Loucy (cell line): ENCODE measurements around the gene STK4.

ENCODE experiments used
- H2AFZ ChIP-seq: fragments of 200-600 bp; sonication (generic); 2 replicates; pipeline ENCODE4 v1.6.0; 2016; ENCODE audit warnings: antibody characterized with exemption, mild to moderate bottlenecking, low read length, moderate library complexity
- H3F3A ChIP-seq: fragments of 200-600 bp; 2 replicates; pipeline ENCODE4 v1.6.0; 2016; ENCODE audit warnings: antibody characterized with exemption, low read depth, mild to moderate bottlenecking
- H3K27me3 ChIP-seq: fragments of 200-600 bp; sonication (generic); 2 replicates; pipeline ENCODE4 v1.6.1; 2014; ENCODE audit warnings: low read length, mild to moderate bottlenecking; ENCODE audit not compliant: insufficient read depth, poor library complexity, severe bottlenecking
- H3K36me3 ChIP-seq: fragments of 200-600 bp; sonication (generic); 2 replicates; pipeline ENCODE4 v1.6.1; 2016; ENCODE audit warnings: low read length; ENCODE audit not compliant: insufficient read depth
- H3K4me1 ChIP-seq: fragments of 200-600 bp; sonication (generic); 2 replicates; pipeline ENCODE4 v1.5.1; 2014; ENCODE audit warnings: low read length, mild to moderate bottlenecking; ENCODE audit not compliant: insufficient read depth, poor library complexity, severe bottlenecking
- H3K4me2 ChIP-seq: fragments of 200-600 bp; sonication (generic); 2 replicates; pipeline ENCODE4 v1.6.0; 2014; ENCODE audit warnings: antibody characterized with exemption, low read length, low read depth, mild to moderate bottlenecking; ENCODE audit not compliant: poor library complexity, severe bottlenecking
- H3K4me3 ChIP-seq: fragments of 200-600 bp; sonication (generic); 2 replicates; pipeline ENCODE4 v1.5.1; 2014; ENCODE audit warnings: low read length, mild to moderate bottlenecking, mixed read lengths; ENCODE audit not compliant: poor library complexity, severe bottlenecking
- H3K79me2 ChIP-seq: fragments of 200-600 bp; sonication (generic); 2 replicates; pipeline ENCODE4 v1.6.1; 2014; ENCODE audit warnings: low read length; ENCODE audit not compliant: insufficient read depth
- H3K9ac ChIP-seq: fragments of 200-600 bp; sonication (generic); 2 replicates; pipeline ENCODE4 v1.6.0; 2014; ENCODE audit warnings: mild to moderate bottlenecking, low read depth, low read length, moderate library complexity; ENCODE audit not compliant: poor library complexity, severe bottlenecking
- H3K9me2 ChIP-seq: fragments of 200-600 bp; sonication (generic); replicated peaks from 2 replicates; pipeline ENCODE4 v1.6.1; 2016; ENCODE audit warnings: low read depth, low read length, mixed read lengths
- H3K9me3 ChIP-seq: fragments of 200-600 bp; sonication (generic); 2 replicates; pipeline ENCODE4 v1.6.1; 2014; ENCODE audit warnings: mild to moderate bottlenecking, antibody characterized with exemption, low read length, low read depth; ENCODE audit not compliant: insufficient read depth
- H4K20me1 ChIP-seq: fragments of 200-600 bp; sonication (generic); 2 replicates; pipeline ENCODE4 v1.6.0; 2014; ENCODE audit warnings: antibody characterized with exemption, low read length, mild to moderate bottlenecking; ENCODE audit not compliant: insufficient read depth, poor library complexity, severe bottlenecking
- EZH2phosphoT487 ChIP-seq: fragments of 200-600 bp; IDR thresholded peaks from 2 replicates; pipeline ENCODE4 v1.6.1; 2018; ENCODE audit warnings: antibody characterized with exemption, mild to moderate bottlenecking, moderate library complexity, borderline replicate concordance
- TF ChIP-seq, protein P1 (sequence below): fragments of 200-600 bp; sonication (generic); conservative IDR thresholded peaks from 2 replicates; pipeline ENCODE4 v1.5.1; 2014; ENCODE audit warnings: mild to moderate bottlenecking, antibody characterized with exemption, low read length

STK4 gene

GRCh38 chr20:44931911-44932310 lies 34.4 kb upstream of the STK4 start:
- TF ChIP-seq, protein P1, sequence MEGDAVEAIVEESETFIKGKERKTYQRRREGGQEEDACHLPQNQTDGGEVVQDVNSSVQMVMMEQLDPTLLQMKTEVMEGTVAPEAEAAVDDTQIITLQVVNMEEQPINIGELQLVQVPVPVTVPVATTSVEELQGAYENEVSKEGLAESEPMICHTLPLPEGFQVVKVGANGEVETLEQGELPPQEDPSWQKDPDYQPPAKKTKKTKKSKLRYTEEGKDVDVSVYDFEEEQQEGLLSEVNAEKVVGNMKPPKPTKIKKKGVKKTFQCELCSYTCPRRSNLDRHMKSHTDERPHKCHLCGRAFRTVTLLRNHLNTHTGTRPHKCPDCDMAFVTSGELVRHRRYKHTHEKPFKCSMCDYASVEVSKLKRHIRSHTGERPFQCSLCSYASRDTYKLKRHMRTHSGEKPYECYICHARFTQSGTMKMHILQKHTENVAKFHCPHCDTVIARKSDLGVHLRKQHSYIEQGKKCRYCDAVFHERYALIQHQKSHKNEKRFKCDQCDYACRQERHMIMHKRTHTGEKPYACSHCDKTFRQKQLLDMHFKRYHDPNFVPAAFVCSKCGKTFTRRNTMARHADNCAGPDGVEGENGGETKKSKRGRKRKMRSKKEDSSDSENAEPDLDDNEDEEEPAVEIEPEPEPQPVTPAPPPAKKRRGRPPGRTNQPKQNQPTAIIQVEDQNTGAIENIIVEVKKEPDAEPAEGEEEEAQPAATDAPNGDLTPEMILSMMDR, result no peak
- no peak for TF ChIP-seq EZH2phosphoT487
- Histone ChIP-seq H3K9me3 (no peaks in the 10 kb centered on the region), H3F3A (no peaks in the 10 kb centered on the region), H3K4me1 (no peaks in the 10 kb centered on the region), H3K36me3 (peaks cover 9% of the 10 kb centered on the region; the same call in 1 of the 2 replicates), H3K4me3 (no peak overlapping the region), H3K79me2 (no peaks in the 10 kb centered on the region), H3K27me3 (no peaks in the 10 kb centered on the region), H3K9me2 (no peaks in the 10 kb centered on the region), H3K4me2 (no peak overlapping the region), H3K9ac (no peak overlapping the region), H4K20me1 (no peaks in the 10 kb centered on the region), H2AFZ (no peak overlapping the region)

DNA sequence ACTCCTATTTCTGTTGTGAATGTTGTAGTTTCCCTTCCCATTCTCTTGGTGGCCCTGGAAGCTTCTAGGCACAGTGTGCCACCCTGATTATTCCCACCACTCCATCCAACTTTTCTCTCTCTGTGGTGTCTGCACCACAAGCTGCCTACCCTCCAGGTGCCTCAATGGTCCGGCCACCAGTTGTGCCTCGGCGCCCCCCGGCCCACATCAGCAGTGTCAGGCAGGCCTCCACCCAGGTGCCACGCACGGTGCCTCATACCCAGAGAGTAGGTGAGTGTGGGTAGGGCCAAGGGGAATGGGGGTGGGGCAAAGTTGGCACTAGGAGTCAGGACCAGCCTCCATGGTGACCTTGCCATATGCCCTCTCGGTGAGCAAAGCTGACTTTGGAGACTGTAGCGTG lies 33.4 kb upstream of the STK4 start:
- no peaks in the 10 kb centered on the region for H3K4me1 ChIP-seq
- no peak overlapping the region for H3K4me3 ChIP-seq
- H2AFZ ChIP-seq, result no peak overlapping the region
- H3K4me2 ChIP-seq, result no peak overlapping the region
- no peaks in the 10 kb centered on the region for H3K9me2 ChIP-seq
- H3K36me3 ChIP-seq, result peaks cover 9% of the 10 kb centered on the region; the same call in 1 of the 2 replicates
- no peaks in the 10 kb centered on the region for H3K79me2 ChIP-seq
- no peak overlapping the region for H3K9ac ChIP-seq
- H3K27me3 ChIP-seq, result no peaks in the 10 kb centered on the region
- TF ChIP-seq, protein P1, result no peak
- no peak for TF ChIP-seq EZH2phosphoT487
- no peaks in the 10 kb centered on the region for H4K20me1 ChIP-seq
- no peaks in the 10 kb centered on the region for H3K9me3 ChIP-seq
- no peaks in the 10 kb centered on the region for H3F3A ChIP-seq

- H3K79me2 ChIP-seq, result no peaks in the 10 kb centered on the region
- no peaks in the 10 kb centered on the region for H3K9me3 ChIP-seq
- H3K9me2 ChIP-seq, result no peaks in the 10 kb centered on the region
- no peak overlapping the region for H3K9ac ChIP-seq
- no peak for TF ChIP-seq EZH2phosphoT487
- TF ChIP-seq, protein P1, result no peak
- no peaks in the 10 kb centered on the region for H3K4me1 ChIP-seq
- H3F3A ChIP-seq, result no peaks in the 10 kb centered on the region
- H3K4me2 ChIP-seq, result no peak overlapping the region
- peaks cover 30% of the 10 kb centered on the region; the same call in 1 of the 2 replicates for H3K36me3 ChIP-seq
- no peaks in the 10 kb centered on the region for H3K27me3 ChIP-seq
- no peak overlapping the region for H3K4me3 ChIP-seq
- H4K20me1 ChIP-seq, result no peaks in the 10 kb centered on the region
- no peak overlapping the region for H2AFZ ChIP-seq
Measured at GRCh38 chr20:44936510-44936909, 29.8 kb upstream of the STK4 start.
